ENCODE data around the gene ZRSR2. TPM values are rescaled to one million over a fixed set of nuclear protein-coding genes. Genes with fewer than 3 reads are reported as not detected.

ZRSR2 gene
- total and polyA plus RNA-seq, 2 experiments from 2014 or later, result 5.2 to 45.1 TPM

DNA sequence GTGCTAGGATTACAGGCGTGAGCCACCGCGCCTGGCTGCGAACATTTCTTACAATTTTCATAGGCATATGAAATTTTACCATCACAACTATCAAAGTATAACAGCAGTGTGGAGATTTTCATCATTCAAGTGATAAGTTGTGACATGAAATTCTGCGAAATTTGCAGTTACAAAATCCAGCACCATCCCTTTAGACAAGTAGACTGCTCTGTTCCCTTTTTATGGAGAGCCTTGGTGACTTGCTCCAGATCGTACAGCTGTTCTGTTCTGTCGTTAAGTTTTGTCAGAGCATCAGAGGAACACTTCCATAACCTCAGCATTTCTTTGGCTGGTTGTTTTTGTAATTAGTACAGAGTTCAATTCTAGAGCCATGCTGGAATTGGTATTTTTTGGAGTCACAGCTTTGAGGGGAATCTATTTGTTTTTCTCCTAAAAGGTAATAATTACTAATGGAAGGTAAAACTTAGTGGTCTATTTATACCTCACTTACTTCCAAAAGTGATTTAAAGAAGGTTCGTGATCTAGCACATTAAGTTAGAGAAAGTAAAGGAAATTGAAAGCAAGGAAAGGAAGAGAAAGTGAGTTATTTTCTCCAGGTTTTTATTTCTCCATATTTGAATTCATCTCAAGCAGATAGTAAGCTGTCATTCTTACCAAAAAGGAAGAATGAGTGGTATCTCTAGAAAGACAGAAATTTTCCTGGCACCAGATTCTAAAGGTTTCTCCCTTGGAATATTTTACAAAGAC is 22.1 kb downstream of the ZRSR2 start (continued):
- TF ChIP-seq, protein P1, sequence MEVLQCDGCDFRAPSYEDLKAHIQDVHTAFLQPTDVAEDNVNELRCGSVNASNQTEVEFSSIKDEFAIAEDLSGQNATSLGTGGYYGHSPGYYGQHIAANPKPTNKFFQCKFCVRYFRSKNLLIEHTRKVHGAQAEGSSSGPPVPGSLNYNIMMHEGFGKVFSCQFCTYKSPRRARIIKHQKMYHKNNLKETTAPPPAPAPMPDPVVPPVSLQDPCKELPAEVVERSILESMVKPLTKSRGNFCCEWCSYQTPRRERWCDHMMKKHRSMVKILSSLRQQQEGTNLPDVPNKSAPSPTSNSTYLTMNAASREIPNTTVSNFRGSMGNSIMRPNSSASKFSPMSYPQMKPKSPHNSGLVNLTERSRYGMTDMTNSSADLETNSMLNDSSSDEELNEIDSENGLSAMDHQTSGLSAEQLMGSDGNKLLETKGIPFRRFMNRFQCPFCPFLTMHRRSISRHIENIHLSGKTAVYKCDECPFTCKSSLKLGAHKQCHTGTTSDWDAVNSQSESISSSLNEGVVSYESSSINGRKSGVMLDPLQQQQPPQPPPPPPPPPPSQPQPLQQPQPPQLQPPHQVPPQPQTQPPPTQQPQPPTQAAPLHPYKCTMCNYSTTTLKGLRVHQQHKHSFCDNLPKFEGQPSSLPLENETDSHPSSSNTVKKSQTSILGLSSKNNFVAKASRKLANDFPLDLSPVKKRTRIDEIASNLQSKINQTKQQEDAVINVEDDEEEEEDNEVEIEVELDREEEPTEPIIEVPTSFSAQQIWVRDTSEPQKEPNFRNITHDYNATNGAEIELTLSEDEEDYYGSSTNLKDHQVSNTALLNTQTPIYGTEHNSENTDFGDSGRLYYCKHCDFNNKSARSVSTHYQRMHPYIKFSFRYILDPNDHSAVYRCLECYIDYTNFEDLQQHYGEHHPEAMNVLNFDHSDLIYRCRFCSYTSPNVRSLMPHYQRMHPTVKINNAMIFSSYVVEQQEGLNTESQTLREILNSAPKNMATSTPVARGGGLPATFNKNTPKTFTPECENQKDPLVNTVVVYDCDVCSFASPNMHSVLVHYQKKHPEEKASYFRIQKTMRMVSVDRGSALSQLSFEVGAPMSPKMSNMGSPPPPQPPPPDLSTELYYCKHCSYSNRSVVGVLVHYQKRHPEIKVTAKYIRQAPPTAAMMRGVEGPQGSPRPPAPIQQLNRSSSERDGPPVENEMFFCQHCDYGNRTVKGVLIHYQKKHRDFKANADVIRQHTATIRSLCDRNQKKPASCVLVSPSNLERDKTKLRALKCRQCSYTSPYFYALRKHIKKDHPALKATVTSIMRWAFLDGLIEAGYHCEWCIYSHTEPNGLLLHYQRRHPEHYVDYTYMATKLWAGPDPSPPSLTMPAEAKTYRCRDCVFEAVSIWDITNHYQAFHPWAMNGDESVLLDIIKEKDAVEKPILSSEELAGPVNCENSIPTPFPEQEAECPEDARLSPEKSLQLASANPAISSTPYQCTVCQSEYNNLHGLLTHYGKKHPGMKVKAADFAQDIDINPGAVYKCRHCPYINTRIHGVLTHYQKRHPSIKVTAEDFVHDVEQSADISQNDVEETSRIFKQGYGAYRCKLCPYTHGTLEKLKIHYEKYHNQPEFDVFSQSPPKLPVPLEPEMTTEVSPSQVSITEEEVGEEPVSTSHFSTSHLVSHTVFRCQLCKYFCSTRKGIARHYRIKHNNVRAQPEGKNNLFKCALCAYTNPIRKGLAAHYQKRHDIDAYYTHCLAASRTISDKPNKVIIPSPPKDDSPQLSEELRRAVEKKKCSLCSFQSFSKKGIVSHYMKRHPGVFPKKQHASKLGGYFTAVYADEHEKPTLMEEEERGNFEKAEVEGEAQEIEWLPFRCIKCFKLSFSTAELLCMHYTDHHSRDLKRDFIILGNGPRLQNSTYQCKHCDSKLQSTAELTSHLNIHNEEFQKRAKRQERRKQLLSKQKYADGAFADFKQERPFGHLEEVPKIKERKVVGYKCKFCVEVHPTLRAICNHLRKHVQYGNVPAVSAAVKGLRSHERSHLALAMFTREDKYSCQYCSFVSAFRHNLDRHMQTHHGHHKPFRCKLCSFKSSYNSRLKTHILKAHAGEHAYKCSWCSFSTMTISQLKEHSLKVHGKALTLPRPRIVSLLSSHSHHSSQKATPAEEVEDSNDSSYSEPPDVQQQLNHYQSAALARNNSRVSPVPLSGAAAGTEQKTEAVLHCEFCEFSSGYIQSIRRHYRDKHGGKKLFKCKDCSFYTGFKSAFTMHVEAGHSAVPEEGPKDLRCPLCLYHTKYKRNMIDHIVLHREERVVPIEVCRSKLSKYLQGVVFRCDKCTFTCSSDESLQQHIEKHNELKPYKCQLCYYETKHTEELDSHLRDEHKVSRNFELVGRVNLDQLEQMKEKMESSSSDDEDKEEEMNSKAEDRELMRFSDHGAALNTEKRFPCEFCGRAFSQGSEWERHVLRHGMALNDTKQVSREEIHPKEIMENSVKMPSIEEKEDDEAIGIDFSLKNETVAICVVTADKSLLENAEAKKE (CRISPR knock-in tag; IDR thresholded peaks at IDR 0.05), result no peak
- TF ChIP-seq REST (IDR thresholded peaks at IDR 0.05; ENCODE audit: unreplicated experiment) (no peak), EZH2 (IDR thresholded peaks at IDR 0.05; ENCODE audit: low read depth, unreplicated experiment) (no peak), JUNB (IDR thresholded peaks at IDR 0.05; ENCODE audit: unreplicated experiment) (no peak), NANOG (IDR thresholded peaks at IDR 0.05; ENCODE audit: borderline replicate concordance) (no peak), ZNF331 (CRISPR knock-in tag; IDR thresholded peaks at IDR 0.05; ENCODE audit: low read depth) (no peak)
